PFSK-1 (cell line): ENCODE data around the gene NCEH1.

Source experiments
- POLR2AphosphoS5 ChIP-seq: IDR thresholded peaks from 2 replicates; pipeline ENCODE4 v1.6.1; 2012; ENCODE audit warnings: low read depth, mild to moderate bottlenecking, control low read depth, low read length, moderate library complexity
- SIN3A ChIP-seq: IDR thresholded peaks from 2 replicates; pipeline ENCODE4 v1.6.1; 2012; ENCODE audit warnings: mild to moderate bottlenecking, low read length, moderate library complexity, borderline replicate concordance; ENCODE audit not compliant: insufficient read depth

- TF ChIP-seq POLR2AphosphoS5 = no peak
- TF ChIP-seq SIN3A = no peak
These were observed 101.1 kb downstream of the NCEH1 start for GRCh38 chr3:172609750-172610149.
